ENCODE results near the gene NBEAL2.

The NBEAL2 gene

DNA sequence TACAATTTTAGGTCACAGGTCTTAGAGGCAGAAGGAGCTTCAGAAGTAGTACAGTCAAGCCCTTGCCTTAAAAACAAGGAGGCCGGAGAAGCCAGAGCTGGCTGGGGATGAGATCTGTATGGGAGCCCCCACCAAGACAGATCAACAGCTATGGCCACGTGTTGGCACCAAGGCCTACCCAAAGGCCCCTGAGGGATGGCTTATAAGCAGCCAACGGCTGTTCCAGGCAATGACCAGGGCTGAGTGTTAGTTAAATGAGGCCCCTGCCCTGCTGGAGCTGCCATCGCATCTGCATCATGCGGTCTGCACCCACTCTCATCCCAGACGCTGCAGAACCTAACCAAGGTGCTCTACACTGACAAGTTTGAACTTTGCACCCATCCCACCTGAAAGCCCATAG, 46.2 kb upstream of the NBEAL2 start:
- DNase-seq (ENCODE audit: low read depth) = no peak
- TF ChIP-seq, protein P1, sequence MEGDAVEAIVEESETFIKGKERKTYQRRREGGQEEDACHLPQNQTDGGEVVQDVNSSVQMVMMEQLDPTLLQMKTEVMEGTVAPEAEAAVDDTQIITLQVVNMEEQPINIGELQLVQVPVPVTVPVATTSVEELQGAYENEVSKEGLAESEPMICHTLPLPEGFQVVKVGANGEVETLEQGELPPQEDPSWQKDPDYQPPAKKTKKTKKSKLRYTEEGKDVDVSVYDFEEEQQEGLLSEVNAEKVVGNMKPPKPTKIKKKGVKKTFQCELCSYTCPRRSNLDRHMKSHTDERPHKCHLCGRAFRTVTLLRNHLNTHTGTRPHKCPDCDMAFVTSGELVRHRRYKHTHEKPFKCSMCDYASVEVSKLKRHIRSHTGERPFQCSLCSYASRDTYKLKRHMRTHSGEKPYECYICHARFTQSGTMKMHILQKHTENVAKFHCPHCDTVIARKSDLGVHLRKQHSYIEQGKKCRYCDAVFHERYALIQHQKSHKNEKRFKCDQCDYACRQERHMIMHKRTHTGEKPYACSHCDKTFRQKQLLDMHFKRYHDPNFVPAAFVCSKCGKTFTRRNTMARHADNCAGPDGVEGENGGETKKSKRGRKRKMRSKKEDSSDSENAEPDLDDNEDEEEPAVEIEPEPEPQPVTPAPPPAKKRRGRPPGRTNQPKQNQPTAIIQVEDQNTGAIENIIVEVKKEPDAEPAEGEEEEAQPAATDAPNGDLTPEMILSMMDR (IDR thresholded peaks at IDR 0.05; ENCODE audit: control insufficient read depth, extremely low read depth, insufficient read depth) = no peak
- no peak overlapping the region for H3K4me3 ChIP-seq (ENCODE audit: low read depth, low read length)

DNA sequence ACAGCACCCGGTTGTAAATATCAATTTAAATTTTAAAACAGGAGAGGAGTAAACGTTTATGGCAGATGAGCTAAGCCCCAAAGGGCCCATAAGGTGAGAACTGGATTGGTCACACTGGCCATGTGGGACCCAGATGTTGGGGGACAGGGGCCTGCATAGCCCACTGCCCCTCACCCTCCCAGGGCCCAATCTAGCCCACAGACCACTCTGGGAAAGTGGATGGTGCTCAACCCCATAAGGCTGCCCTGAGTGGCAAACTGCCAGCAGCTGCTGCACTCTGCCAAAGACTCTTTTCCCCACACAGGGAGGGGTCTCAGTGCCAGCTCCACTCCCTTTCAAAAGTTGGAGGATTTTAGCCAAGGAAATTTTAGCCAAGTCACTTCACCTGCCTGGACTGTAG, 45.4 kb upstream of the NBEAL2 start:
- TF ChIP-seq, protein P1 (IDR thresholded peaks at IDR 0.05; ENCODE audit: control insufficient read depth, extremely low read depth, insufficient read depth) = no peak
- H3K4me3 ChIP-seq (ENCODE audit: low read depth, low read length) = no peak overlapping the region

DNA sequence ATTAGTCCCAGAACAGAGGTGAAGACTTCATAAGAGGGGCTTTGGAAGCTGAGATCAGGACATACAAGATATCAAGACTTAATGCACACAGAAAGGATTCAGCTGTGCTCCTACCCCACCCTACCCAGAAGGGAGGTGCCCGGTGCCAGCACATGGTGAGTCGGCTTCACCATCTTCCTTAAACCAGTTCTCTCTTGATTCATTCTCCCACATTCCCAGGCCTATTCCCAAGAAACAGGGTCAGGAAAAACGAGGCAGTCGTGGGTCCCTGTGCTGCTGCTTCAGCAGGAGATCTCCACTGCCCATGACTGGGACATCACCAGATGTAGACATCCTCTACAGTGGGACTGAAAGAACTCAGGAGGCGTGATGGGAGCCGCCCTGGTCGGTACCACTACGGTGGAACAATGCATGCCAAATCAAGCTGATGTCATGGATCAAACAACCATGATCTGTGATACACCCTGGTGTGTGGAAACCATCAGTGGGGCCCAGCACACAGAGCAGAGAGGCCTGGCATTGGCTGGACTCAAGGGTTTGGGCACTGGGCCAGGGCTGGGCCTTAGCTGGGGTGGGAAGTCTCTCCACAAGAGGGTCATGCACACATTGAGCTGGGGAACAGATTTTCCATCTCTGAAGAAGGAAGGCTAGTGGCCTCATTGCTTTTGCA, 44.8 kb upstream of the NBEAL2 start:
- no peak for DNase-seq (ENCODE audit: low read depth)
- no peak overlapping the region for H3K4me3 ChIP-seq (ENCODE audit: low read depth, low read length)
- TF ChIP-seq, protein P1 (IDR thresholded peaks at IDR 0.05; ENCODE audit: control insufficient read depth, extremely low read depth, insufficient read depth) = no peak

More for the DNA sequence above, 45.4 kb upstream of the NBEAL2 start:
- no peak for DNase-seq (ENCODE audit: low read depth)

DNA sequence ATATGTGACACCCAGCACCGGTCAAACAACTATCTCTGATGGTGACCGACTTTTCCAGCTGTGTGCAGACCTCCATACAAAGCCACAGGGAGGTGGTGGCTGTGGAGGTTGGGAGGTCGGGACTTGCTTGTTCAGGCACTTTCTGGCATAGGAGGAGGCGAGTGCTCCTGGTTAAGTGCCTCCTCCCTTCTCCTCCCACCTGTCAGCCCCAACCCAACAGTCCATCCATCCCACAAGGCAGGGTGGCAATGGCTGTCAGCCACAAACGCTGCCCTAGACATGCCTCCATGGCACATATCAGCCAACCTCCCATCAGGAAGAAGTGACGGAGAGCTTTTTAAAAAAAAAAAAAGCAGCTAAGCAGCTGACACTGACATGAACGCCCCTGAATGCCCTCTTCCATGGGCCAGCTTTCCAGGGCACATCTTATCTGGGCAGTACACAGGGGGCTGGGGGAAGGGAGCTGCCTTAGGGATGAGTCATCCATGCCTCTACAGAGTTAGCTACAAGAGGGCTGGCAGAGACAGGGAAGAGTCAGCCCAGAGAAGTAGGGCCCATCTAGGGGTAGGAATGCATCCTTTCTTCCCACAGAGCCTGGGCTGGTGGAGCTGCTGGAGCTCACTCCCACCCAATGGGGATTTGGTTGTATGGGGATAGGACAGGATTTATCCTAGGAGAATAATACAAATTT, 44.2 kb upstream of the NBEAL2 start:
- no peak for DNase-seq (ENCODE audit: low read depth)
- no peak overlapping the region for H3K4me3 ChIP-seq (ENCODE audit: low read depth, low read length)
- TF ChIP-seq, protein P1 (IDR thresholded peaks at IDR 0.05; ENCODE audit: control insufficient read depth, extremely low read depth, insufficient read depth) = no peak

DNA sequence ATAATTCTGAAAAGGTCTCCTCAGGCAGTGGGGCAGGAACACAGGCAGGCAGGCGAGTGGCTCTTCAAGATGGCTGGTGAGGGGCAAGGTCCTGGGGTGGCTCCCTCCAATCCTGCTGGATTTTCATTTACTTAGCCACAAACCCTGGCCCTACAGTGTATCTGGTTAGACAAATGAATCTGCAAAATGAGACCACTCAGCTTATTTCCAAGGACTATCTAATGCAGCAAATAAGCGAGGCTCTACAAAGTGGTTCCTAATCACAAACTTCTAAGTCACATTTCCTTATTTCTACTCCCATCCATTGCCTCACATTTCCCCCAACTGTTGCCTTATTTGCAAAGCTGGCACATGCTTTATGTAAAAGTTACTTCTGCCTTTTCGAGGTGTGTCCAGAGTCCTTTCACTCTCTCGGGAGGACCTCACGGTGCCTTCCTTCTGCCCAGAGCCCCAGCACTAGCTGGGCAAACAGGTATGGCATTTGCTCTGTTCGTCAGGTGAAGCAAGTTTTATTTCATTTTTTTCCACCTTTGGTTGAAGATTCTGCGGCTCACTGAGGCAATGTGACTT, 43.4 kb upstream of the NBEAL2 start:
- H3K4me3 ChIP-seq (ENCODE audit: low read depth, low read length) = no peak overlapping the region

DNA sequence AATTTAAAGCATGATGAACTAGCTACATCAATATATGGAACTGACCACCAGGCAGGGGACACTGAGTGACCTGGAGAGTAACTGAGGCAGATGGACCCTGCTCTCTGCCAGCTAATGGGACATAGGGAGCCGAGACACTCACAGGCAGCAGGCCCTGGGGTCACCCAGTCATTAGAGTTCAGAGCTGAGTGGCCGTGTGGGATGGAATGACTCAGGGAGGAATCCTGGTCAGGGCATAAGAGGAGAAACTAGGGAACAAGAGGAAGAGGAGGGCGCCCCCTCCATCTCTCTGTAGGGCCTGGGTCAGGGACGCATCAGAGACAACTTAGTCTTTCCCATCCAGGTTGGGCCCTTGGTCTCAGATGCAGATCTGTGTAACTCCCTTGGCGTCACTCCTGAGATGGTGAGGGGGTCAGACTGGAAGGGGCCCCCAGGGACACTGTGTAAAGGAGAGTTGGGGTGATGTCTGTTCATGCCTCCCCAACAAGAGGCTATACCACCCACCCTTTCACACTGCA, 42.7 kb upstream of the NBEAL2 start:
- no peak overlapping the region for H3K4me3 ChIP-seq (ENCODE audit: low read depth, low read length)
- TF ChIP-seq, protein P1 (IDR thresholded peaks at IDR 0.05; ENCODE audit: control insufficient read depth, extremely low read depth, insufficient read depth) = no peak
- DNase-seq (ENCODE audit: low read depth) = no peak

More for the DNA sequence above, 43.4 kb upstream of the NBEAL2 start:
- TF ChIP-seq, protein P1 (IDR thresholded peaks at IDR 0.05; ENCODE audit: control insufficient read depth, extremely low read depth, insufficient read depth) = no peak
- DNase-seq (ENCODE audit: low read depth) = no peak

Measured in LNCaP clone FGC (cell line).